K562 (cell line): ENCODE data around the gene GSTM1. TPM values are rescaled to one million over a fixed set of nuclear protein-coding genes. Genes with fewer than 3 reads are reported as not detected.

Source experiments
- CAMTA2 ChIP-seq: fragments of 250-450 bp; sonication (Bioruptor Pico); conservative IDR thresholded peaks from 2 replicates; pipeline ENCODE4 v1.5.1; 2022
- DIDO1 ChIP-seq: fragments of 450-650 bp; IDR thresholded peaks from 2 replicates; pipeline ENCODE4 v1.6.1; 2016; ENCODE audit warnings: low read depth, missing biosample characterization, missing genetic modification characterization
- FOSL1 ChIP-seq: fragments of 200-800 bp; sonication (Bioruptor generic); conservative IDR thresholded peaks from 2 replicates; pipeline ENCODE4 v1.6.1; 2016; ENCODE audit warnings: missing genetic modification characterization, missing compliant biosample characterization
- HDAC1 ChIP-seq, 2 experiments: fragments of 450-650 bp; IDR thresholded peaks; 2 replicates each; pipeline ENCODE4 v1.6.1; 2016 to 2017; ENCODE audit warnings: inconsistent platforms in 1 of 2, mild to moderate bottlenecking in 1 of 2, moderate library complexity in 1 of 2
- MYC ChIP-seq, 2 experiments: fragments of 250-450 bp in 1 of 2; sonication (Bioruptor Pico) in 1 of 2; IDR thresholded peaks; 2 replicates each; pipeline versions ENCODE4 v1.5.1 to v1.6.1; 2012 to 2021; ENCODE audit warnings: low read depth in 2 of 2, borderline replicate concordance in 1 of 2, improper control_type of control experiment in 1 of 2, low read length in 1 of 2, mild to moderate bottlenecking in 1 of 2, moderate library complexity in 1 of 2
- NELFE ChIP-seq: IDR thresholded peaks from 2 replicates; pipeline ENCODE4 v1.6.1; 2011; ENCODE audit warnings: mild to moderate bottlenecking; ENCODE audit not compliant: insufficient read depth, insufficient read length
- PML ChIP-seq: IDR thresholded peaks from 2 replicates; pipeline ENCODE4 v1.6.1; 2012; ENCODE audit warnings: low read length, inconsistent platforms
- TAL1 ChIP-seq: fragments of 450-650 bp; IDR thresholded peaks from 2 replicates; pipeline ENCODE4 v1.6.1; 2016; ENCODE audit warnings: mild to moderate bottlenecking
- TCF3 ChIP-seq: sonication (generic); formaldehyde crosslinking; IDR thresholded peaks from 2 replicates; pipeline ENCODE4 v1.4.0; 2020; ENCODE audit warnings: mild to moderate bottlenecking, missing genetic modification reagents
- TRIM24 ChIP-seq, 2 experiments: fragments of 450-650 bp; IDR thresholded peaks; 2 replicates each; pipeline ENCODE4 v1.6.1; 2016
- U2AF2 ChIP-seq: fragments of 200-400 bp; formaldehyde crosslinking; optimal IDR thresholded peaks from 2 replicates; pipeline ENCODE3; 2017; ENCODE audit warnings: low read depth, mild to moderate bottlenecking, low read length
- ZNF12 ChIP-seq: sonication (generic); formaldehyde crosslinking; IDR thresholded peaks from 2 replicates; pipeline ENCODE4 v1.4.0; 2020; ENCODE audit warnings: mild to moderate bottlenecking, missing genetic modification reagents
- ZNF217 ChIP-seq: sonication (generic); formaldehyde crosslinking; IDR thresholded peaks from 2 replicates; pipeline ENCODE4 v1.8.0; 2022; ENCODE audit warnings: mild to moderate bottlenecking, missing genetic modification reagents
- ZNF3 ChIP-seq: fragments of 250-450 bp; sonication (Bioruptor Pico); IDR thresholded peaks from 2 replicates; pipeline ENCODE4 v1.5.0; 2021; ENCODE audit warnings: mild to moderate bottlenecking, moderate library complexity
- ZNF561 ChIP-seq: fragments of 450-650 bp; formaldehyde crosslinking; conservative IDR thresholded peaks from 2 replicates; pipeline ENCODE4 v1.4.0; 2020; ENCODE audit warnings: mild to moderate bottlenecking, moderate library complexity
- polyA plus RNA-seq, 8 experiments: library from polyadenylated mRNA; depleted of rRNA in 4 of 8; stranded (reverse) in 5 of 8; unstranded in 3 of 8; fragments of >200 nt; fragmentation: Nextera tagmentation in 2 of 8; fragmentation: Illumina TruSeq in 1 of 8; extraction: Ambion mirVana in 2 of 8; extraction: Trizol in 1 of 8; gene quantifications; 2 replicates each; pipeline versions ENCODE4 v1.2.1 to v1.2.3, GENCODE V29; 2011 to 2014; ENCODE audit warnings: inconsistent platforms in 1 of 8, missing spikeins in 1 of 8
- total RNA-seq, 7 experiments: library from RNA; depleted of rRNA in 6 of 7; stranded (reverse); fragments of >200 nt in 6 of 7; fragmentation: Illumina TruSeq in 2 of 7; extraction: Trizol in 2 of 7; gene quantifications; 2 replicates each; pipeline versions ENCODE4 v1.2.1 to v1.2.3, GENCODE V29; 2011 to 2021; ENCODE audit warnings: low replicate concordance in 1 of 7
- TF ChIP-seq, protein P1 (sequence below): sonication (generic); formaldehyde crosslinking; IDR thresholded peaks from 2 replicates; pipeline ENCODE4 v1.8.0; 2022; ENCODE audit warnings: mild to moderate bottlenecking, missing genetic modification reagents
- TF ChIP-seq, protein P2 (sequence below): fragments of 450-650 bp; conservative IDR thresholded peaks from 2 replicates; pipeline ENCODE4 v1.6.1; 2016; ENCODE audit warnings: missing genetic modification characterization, low read depth, mild to moderate bottlenecking, control low read depth, missing compliant biosample characterization
- TF ChIP-seq, protein P3 (sequence below): fragments of 450-650 bp; IDR thresholded peaks from 2 replicates; pipeline ENCODE4 v1.6.1; 2017; ENCODE audit warnings: antibody characterized with exemption
- TF ChIP-seq, protein P4 (sequence below), 2 experiments: fragments of 450-650 bp; IDR thresholded peaks; 2 replicates each; pipeline ENCODE4 v1.6.1; 2016

GSTM1 gene
- total and polyA plus RNA-seq, 9 of the 15 experiments (the other 6 are each of a cell fraction or from before 2014, with no cell fraction given): not detected

DNA sequence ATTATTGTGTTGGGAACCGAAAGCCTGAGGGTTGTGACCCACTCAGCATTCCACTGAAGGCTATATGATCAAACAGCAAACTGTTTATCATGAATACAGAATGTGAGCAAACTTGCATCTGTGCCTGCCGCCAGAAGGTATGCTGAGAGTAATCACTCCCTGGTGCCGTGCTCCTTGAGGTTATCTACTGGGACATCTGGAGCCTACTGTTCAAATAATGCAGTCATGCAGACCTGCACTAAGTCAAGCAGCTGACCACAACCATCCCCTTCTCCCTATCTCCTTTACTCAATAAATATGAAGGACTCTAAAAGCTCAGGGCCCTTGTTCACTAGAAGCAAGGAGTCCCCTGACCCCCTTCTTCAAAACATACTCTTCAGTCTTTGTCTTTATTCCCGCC is 37.9 kb downstream of the GSTM1 start (continued):
- TF ChIP-seq, protein P1, sequence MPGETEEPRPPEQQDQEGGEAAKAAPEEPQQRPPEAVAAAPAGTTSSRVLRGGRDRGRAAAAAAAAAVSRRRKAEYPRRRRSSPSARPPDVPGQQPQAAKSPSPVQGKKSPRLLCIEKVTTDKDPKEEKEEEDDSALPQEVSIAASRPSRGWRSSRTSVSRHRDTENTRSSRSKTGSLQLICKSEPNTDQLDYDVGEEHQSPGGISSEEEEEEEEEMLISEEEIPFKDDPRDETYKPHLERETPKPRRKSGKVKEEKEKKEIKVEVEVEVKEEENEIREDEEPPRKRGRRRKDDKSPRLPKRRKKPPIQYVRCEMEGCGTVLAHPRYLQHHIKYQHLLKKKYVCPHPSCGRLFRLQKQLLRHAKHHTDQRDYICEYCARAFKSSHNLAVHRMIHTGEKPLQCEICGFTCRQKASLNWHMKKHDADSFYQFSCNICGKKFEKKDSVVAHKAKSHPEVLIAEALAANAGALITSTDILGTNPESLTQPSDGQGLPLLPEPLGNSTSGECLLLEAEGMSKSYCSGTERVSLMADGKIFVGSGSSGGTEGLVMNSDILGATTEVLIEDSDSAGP: no peak
- TF ChIP-seq, protein P2, sequence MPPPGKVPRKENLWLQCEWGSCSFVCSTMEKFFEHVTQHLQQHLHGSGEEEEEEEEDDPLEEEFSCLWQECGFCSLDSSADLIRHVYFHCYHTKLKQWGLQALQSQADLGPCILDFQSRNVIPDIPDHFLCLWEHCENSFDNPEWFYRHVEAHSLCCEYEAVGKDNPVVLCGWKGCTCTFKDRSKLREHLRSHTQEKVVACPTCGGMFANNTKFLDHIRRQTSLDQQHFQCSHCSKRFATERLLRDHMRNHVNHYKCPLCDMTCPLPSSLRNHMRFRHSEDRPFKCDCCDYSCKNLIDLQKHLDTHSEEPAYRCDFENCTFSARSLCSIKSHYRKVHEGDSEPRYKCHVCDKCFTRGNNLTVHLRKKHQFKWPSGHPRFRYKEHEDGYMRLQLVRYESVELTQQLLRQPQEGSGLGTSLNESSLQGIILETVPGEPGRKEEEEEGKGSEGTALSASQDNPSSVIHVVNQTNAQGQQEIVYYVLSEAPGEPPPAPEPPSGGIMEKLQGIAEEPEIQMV (tag): no peak
- TF ChIP-seq TRIM24 (IDR thresholded peaks at IDR 0.05) (peak; percentile 88 to 95), CAMTA2 (CRISPR knock-in tag) (no peak), ZNF217 (CRISPR knock-in tag) (no peak), TAL1 (peak; percentile 95), FOSL1 (tag) (peak; percentile 61), PML (peak; percentile 71), ZNF3 (CRISPR knock-in tag) (no peak), TCF3 (peak; percentile 96), ZNF12 (no peak), NELFE (no peak), DIDO1 (tag) (no peak), HDAC1 (IDR thresholded peaks at IDR 0.05) (peak in 1 of 2 experiments; percentile 61; a peak in 1 of 4 replicates), ZNF561 (no peak), MYC (IDR thresholded peaks at IDR 0.05; ENCODE audit: low read depth, low read length) (peak; percentile 54; the same call in 1 of the 2 replicates), MYC (CRISPR knock-in tag; IDR thresholded peaks at IDR 0.05; ENCODE audit: borderline replicate concordance, low read depth) (no peak), U2AF2 (no peak)
- TF ChIP-seq, protein P3, sequence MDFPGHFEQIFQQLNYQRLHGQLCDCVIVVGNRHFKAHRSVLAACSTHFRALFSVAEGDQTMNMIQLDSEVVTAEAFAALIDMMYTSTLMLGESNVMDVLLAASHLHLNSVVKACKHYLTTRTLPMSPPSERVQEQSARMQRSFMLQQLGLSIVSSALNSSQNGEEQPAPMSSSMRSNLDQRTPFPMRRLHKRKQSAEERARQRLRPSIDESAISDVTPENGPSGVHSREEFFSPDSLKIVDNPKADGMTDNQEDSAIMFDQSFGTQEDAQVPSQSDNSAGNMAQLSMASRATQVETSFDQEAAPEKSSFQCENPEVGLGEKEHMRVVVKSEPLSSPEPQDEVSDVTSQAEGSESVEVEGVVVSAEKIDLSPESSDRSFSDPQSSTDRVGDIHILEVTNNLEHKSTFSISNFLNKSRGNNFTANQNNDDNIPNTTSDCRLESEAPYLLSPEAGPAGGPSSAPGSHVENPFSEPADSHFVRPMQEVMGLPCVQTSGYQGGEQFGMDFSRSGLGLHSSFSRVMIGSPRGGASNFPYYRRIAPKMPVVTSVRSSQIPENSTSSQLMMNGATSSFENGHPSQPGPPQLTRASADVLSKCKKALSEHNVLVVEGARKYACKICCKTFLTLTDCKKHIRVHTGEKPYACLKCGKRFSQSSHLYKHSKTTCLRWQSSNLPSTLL: no peak
- TF ChIP-seq, protein P4, sequence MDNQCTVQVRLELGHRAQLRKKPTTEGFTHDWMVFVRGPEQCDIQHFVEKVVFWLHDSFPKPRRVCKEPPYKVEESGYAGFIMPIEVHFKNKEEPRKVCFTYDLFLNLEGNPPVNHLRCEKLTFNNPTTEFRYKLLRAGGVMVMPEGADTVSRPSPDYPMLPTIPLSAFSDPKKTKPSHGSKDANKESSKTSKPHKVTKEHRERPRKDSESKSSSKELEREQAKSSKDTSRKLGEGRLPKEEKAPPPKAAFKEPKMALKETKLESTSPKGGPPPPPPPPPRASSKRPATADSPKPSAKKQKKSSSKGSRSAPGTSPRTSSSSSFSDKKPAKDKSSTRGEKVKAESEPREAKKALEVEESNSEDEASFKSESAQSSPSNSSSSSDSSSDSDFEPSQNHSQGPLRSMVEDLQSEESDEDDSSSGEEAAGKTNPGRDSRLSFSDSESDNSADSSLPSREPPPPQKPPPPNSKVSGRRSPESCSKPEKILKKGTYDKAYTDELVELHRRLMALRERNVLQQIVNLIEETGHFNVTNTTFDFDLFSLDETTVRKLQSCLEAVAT (IDR thresholded peaks at IDR 0.05): peak in 1 of 2 experiments; percentile 67; a peak in 1 of 4 replicates
